Memory B cell (primary cell): Measurements from ENCODE around the gene CTAGE1.
"Not testable (repeated sequence)": the region's sequence is repeated elsewhere in the genome, so short reads cannot be mapped to it uniquely, and the experiment has no call there.

Experiments
- ATAC-seq: fragments of 150-1000 bp; cut with Tn5 transposase; 2 replicates; pipeline ENCODE4 v1.10.0; 2021; ENCODE audit warnings: low read depth, mild to moderate bottlenecking, moderate library complexity
- DNase-seq, 2 donors: peaks; one replicate each; pipeline ENCODE4 v3.0.0; 2022; ENCODE audit warnings: low spot score in 2 of 2
- H3K27ac Mint-ChIP-seq: one replicate; pipeline ENCODE4 v1.8.0; 2022; ENCODE audit warnings: mild to moderate bottlenecking, moderate library complexity, mixed read lengths
- H3K27me3 Mint-ChIP-seq: one replicate; pipeline ENCODE4 v1.8.0; 2022; ENCODE audit warnings: mixed read lengths
- H3K36me3 Mint-ChIP-seq: one replicate; pipeline ENCODE4 v1.8.0; 2022; ENCODE audit warnings: mild to moderate bottlenecking, mixed read lengths
- H3K4me1 Mint-ChIP-seq: one replicate; pipeline ENCODE4 v1.8.0; 2022; ENCODE audit warnings: mixed read lengths
- H3K4me3 Mint-ChIP-seq: one replicate; pipeline ENCODE4 v1.8.0; 2022; ENCODE audit warnings: mild to moderate bottlenecking, moderate library complexity, mixed read lengths
- H3K9me3 Mint-ChIP-seq: one replicate; pipeline ENCODE4 v1.8.0; 2022; ENCODE audit warnings: mixed read lengths

The CTAGE1 gene

GRCh38 chr18:22393164-22393563, 24.6 kb downstream of the CTAGE1 start:
- not testable (repeated sequence) for H3K9me3 Mint-ChIP-seq, H3K27ac Mint-ChIP-seq, H3K36me3 Mint-ChIP-seq, DNase-seq, ATAC-seq, H3K4me1 Mint-ChIP-seq, H3K4me3 Mint-ChIP-seq, H3K27me3 Mint-ChIP-seq

GRCh38 chr18:22391407-22392345, 26.0 kb downstream of the CTAGE1 start:
- H3K27ac Mint-ChIP-seq = no peak overlapping the region
- H3K9me3 Mint-ChIP-seq = peaks cover 2% of the 10 kb centered on the region
- ATAC-seq (no peak), DNase-seq (no peak)
- H3K4me3 Mint-ChIP-seq = no peak overlapping the region
- no peaks in the 10 kb centered on the region for H3K36me3 Mint-ChIP-seq
- no peaks in the 10 kb centered on the region for H3K27me3 Mint-ChIP-seq
- H3K4me1 Mint-ChIP-seq = no peaks in the 10 kb centered on the region

- H3K4me3 Mint-ChIP-seq = no peak overlapping the region
- H3K9me3 Mint-ChIP-seq = peaks cover 3% of the 10 kb centered on the region
- ATAC-seq (no peak), DNase-seq (no peak)
- no peak overlapping the region for H3K27ac Mint-ChIP-seq
- H3K36me3 Mint-ChIP-seq = no peaks in the 10 kb centered on the region
- no peaks in the 10 kb centered on the region for H3K27me3 Mint-ChIP-seq
- no peaks in the 10 kb centered on the region for H3K4me1 Mint-ChIP-seq
Measured at GRCh38 chr18:22387787-22388186, 29.9 kb downstream of the CTAGE1 start.

GRCh38 chr18:22387364-22387763, 30.4 kb downstream of the CTAGE1 start:
- H3K4me3 Mint-ChIP-seq = no peak overlapping the region
- peaks cover 3% of the 10 kb centered on the region for H3K9me3 Mint-ChIP-seq
- H3K4me1 Mint-ChIP-seq = no peaks in the 10 kb centered on the region
- no peak overlapping the region for H3K27ac Mint-ChIP-seq
- DNase-seq = no peak
- ATAC-seq = no peak
- H3K36me3 Mint-ChIP-seq = no peaks in the 10 kb centered on the region
- no peaks in the 10 kb centered on the region for H3K27me3 Mint-ChIP-seq

GRCh38 chr18:22385718-22386117, 32.0 kb downstream of the CTAGE1 start:
- Mint-ChIP-seq H3K36me3 (no peaks in the 10 kb centered on the region), H3K27me3 (no peaks in the 10 kb centered on the region), H3K4me3 (no peak overlapping the region), H3K27ac (no peak overlapping the region), H3K4me1 (no peaks in the 10 kb centered on the region), H3K9me3 (peaks cover 3% of the 10 kb centered on the region)
- ATAC-seq (no peak), DNase-seq (no peak)

GRCh38 chr18:22378672-22379282, 38.9 kb downstream of the CTAGE1 start:
- Mint-ChIP-seq H3K27me3 (no peaks in the 10 kb centered on the region), H3K4me3 (no peak overlapping the region), H3K4me1 (no peaks in the 10 kb centered on the region), H3K9me3 (peaks cover 2% of the 10 kb centered on the region), H3K36me3 (no peaks in the 10 kb centered on the region), H3K27ac (no peak overlapping the region)
- ATAC-seq (no peak), DNase-seq (no peak)

GRCh38 chr18:22377769-22378168, 39.9 kb downstream of the CTAGE1 start:
- Mint-ChIP-seq H3K27me3 (no peaks in the 10 kb centered on the region), H3K4me1 (no peaks in the 10 kb centered on the region), H3K27ac (no peak overlapping the region), H3K36me3 (no peaks in the 10 kb centered on the region), H3K9me3 (peaks cover 2% of the 10 kb centered on the region), H3K4me3 (no peak overlapping the region)
- ATAC-seq = no peak
- no peak for DNase-seq

GRCh38 chr18:22370414-22370813, 47.3 kb downstream of the CTAGE1 start:
- H3K27ac Mint-ChIP-seq = no peak overlapping the region
- H3K4me1 Mint-ChIP-seq = no peaks in the 10 kb centered on the region
- H3K9me3 Mint-ChIP-seq = peaks cover 1% of the 10 kb centered on the region
- no peak overlapping the region for H3K4me3 Mint-ChIP-seq
- ATAC-seq (no peak), DNase-seq (no peak)
- H3K27me3 Mint-ChIP-seq = no peaks in the 10 kb centered on the region
- H3K36me3 Mint-ChIP-seq = no peaks in the 10 kb centered on the region

- Mint-ChIP-seq H3K27me3 (no peaks in the 10 kb centered on the region), H3K4me3 (no peak overlapping the region), H3K36me3 (no peaks in the 10 kb centered on the region), H3K27ac (no peak overlapping the region), H3K4me1 (no peaks in the 10 kb centered on the region), H3K9me3 (peaks cover 1% of the 10 kb centered on the region)
- DNase-seq = no peak
- ATAC-seq = no peak
Measured at GRCh38 chr18:22368021-22368420, 49.7 kb downstream of the CTAGE1 start.

GRCh38 chr18:22367303-22367702, 50.4 kb downstream of the CTAGE1 start:
- Mint-ChIP-seq H3K4me3 (no peak overlapping the region), H3K36me3 (no peaks in the 10 kb centered on the region), H3K4me1 (no peaks in the 10 kb centered on the region), H3K9me3 (peaks cover 1% of the 10 kb centered on the region), H3K27ac (no peak overlapping the region), H3K27me3 (no peaks in the 10 kb centered on the region)
- no peak for ATAC-seq
- DNase-seq = no peak

- Mint-ChIP-seq H3K4me3 (no peak overlapping the region), H3K36me3 (no peaks in the 10 kb centered on the region), H3K27ac (no peak overlapping the region), H3K4me1 (no peaks in the 10 kb centered on the region), H3K27me3 (no peaks in the 10 kb centered on the region), H3K9me3 (peaks cover 1% of the 10 kb centered on the region)
- ATAC-seq (no peak), DNase-seq (no peak)
Measured at GRCh38 chr18:22363867-22364463, 53.8 kb downstream of the CTAGE1 start.
